Measurements from ENCODE around the gene PROS1. TPM values are rescaled to one million over a fixed set of nuclear protein-coding genes. Genes with fewer than 3 reads are reported as not detected.

PROS1 gene
- total RNA-seq, 1 experiment from 2014 or later = 1.3 TPM

DNA sequence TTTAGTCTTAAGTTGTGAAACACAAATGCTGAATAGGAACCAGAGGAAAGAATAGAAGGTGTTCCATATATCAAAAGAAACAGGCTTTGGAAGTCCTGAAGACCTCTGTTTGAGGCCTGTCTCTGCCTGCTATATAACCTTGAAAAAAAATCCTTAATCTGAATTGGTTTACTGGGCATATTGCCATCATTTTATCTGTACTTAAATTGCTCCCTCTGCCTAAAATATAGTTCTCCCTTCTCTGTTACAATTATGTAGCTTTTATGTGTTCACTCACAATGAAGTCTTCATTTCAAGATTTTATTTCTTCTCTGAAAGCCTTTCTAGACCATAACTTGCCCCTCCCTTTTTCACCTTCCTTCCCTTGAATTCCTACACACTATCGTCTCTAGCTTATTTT is 27.5 kb upstream of the PROS1 start:
- H4K8ac ChIP-seq (replicated peaks; ENCODE audit: insufficient read length, low read depth, low read length) = no peak overlapping the region
- Mint-ChIP-seq H3K27me3 (ENCODE audit: low read depth) (no peaks in the 10 kb centered on the region), H3K4me1 (peaks cover 0 to 2% of the 10 kb centered on the region in 2 experiments; a peak in 1 of 4 replicates), H3K27ac (no peak overlapping the region), H3K36me3 (ENCODE audit: insufficient read depth in 1 of 3, low read depth in 3 of 3) (peaks cover 0 to 8% (median 4%) of the 10 kb centered on the region in 3 experiments; a peak in 4 of 7 replicates), H3K4me3 (no peak overlapping the region), H3K9me3 (no peaks in the 10 kb centered on the region)
- H2AFZ ChIP-seq (ENCODE audit: low read length) = no peak overlapping the region
- no peak overlapping the region for H3K27ac ChIP-seq (ENCODE audit: insufficient read length, low read depth, low read length)
- no peaks in the 10 kb centered on the region for H3K9me3 ChIP-seq (ENCODE audit: control insufficient read depth, low read depth, low read length)
- H3K4me2 ChIP-seq (ENCODE audit: insufficient read depth, insufficient read length, low read length) = no peak overlapping the region
- DNase-seq = no peak
- H3T11ph ChIP-seq (ENCODE audit: low read length) = no peak overlapping the region
- no peak overlapping the region for H2BK15ac ChIP-seq (ENCODE audit: low read depth, low read length)
- H3K4ac ChIP-seq (ENCODE audit: low read depth, low read length) = no peak overlapping the region
- no peaks in the 10 kb centered on the region for H3K79me1 ChIP-seq (ENCODE audit: insufficient read depth, low read depth, low read length, poor library complexity, severe bottlenecking)
- H2BK120ac ChIP-seq (ENCODE audit: low read depth, low read length, poor library complexity, severe bottlenecking) = no peak overlapping the region
- no peaks in the 10 kb centered on the region for H4K20me1 ChIP-seq (ENCODE audit: control insufficient read depth, insufficient read depth, insufficient read length)
- no peak overlapping the region for H4K5ac ChIP-seq (ENCODE audit: insufficient read length, low read depth, low read length)
- H3K18ac ChIP-seq (ENCODE audit: insufficient read length, low read depth, low read length) = no peak overlapping the region
- H3K9ac ChIP-seq (ENCODE audit: extremely low read depth, insufficient read length, low read length) = no peak overlapping the region
- H2BK20ac ChIP-seq (ENCODE audit: low read depth, low read length, poor library complexity, severe bottlenecking) = no peak overlapping the region
- no peak overlapping the region for H2AK5ac ChIP-seq (ENCODE audit: insufficient read length, low read length)
- H4K91ac ChIP-seq (ENCODE audit: insufficient read length, low read depth, low read length) = no peak overlapping the region
- no peaks in the 10 kb centered on the region for H3K23me2 ChIP-seq (ENCODE audit: insufficient read length, low read depth, low read length, poor library complexity, severe bottlenecking)
- H2BK12ac ChIP-seq (ENCODE audit: insufficient read length, low read depth, low read length) = no peak overlapping the region
- H2BK5ac ChIP-seq (ENCODE audit: insufficient read length, low read length) = no peak overlapping the region
- no peaks in the 10 kb centered on the region for H3K27me3 ChIP-seq (ENCODE audit: insufficient read depth, low read length)
- no peak overlapping the region for H3K23ac ChIP-seq (ENCODE audit: insufficient read length, low read depth, low read length)
- WGBS (ENCODE audit: extremely low coverage, insufficient read length, low lambda C conversion rate) = no CpG with 5 or more reads among the region's 1 CpG
- H3K4me1 ChIP-seq (ENCODE audit: insufficient read depth, low read length) = no peaks in the 10 kb centered on the region
- no peak overlapping the region for H3K56ac ChIP-seq (ENCODE audit: insufficient read length, low read depth, low read length)
- no peak overlapping the region for H3K14ac ChIP-seq (ENCODE audit: insufficient read depth, low read length)
- H3K79me2 ChIP-seq (ENCODE audit: insufficient read depth, low read length) = no peaks in the 10 kb centered on the region
- TF ChIP-seq, protein P1, sequence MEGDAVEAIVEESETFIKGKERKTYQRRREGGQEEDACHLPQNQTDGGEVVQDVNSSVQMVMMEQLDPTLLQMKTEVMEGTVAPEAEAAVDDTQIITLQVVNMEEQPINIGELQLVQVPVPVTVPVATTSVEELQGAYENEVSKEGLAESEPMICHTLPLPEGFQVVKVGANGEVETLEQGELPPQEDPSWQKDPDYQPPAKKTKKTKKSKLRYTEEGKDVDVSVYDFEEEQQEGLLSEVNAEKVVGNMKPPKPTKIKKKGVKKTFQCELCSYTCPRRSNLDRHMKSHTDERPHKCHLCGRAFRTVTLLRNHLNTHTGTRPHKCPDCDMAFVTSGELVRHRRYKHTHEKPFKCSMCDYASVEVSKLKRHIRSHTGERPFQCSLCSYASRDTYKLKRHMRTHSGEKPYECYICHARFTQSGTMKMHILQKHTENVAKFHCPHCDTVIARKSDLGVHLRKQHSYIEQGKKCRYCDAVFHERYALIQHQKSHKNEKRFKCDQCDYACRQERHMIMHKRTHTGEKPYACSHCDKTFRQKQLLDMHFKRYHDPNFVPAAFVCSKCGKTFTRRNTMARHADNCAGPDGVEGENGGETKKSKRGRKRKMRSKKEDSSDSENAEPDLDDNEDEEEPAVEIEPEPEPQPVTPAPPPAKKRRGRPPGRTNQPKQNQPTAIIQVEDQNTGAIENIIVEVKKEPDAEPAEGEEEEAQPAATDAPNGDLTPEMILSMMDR (conservative IDR thresholded peaks at IDR 0.05) = no peak

All from H9 (cell line).